Activated CD4-positive, alpha-beta memory T cell treated with anti-CD3 and anti-CD28 coated beads, Interleukin-2, amount 10 ng/mL, durations not matched to agents 7 days and 5 days (primary cell): ENCODE results near the gene CDX2. TPM values are rescaled to one million over a fixed set of nuclear protein-coding genes. Genes with fewer than 3 reads are reported as not detected.

Source experiments
- total RNA-seq, 2 experiments: library from RNA; stranded (reverse); gene quantifications; one replicate each; pipeline ENCODE4 v1.2.3, GENCODE V29; 2021

CDX2 gene
- total RNA-seq, 2 experiments from 2014 or later = not detected

Other genes starting within 250 kb of the CDX2 start
- not detected for gene GSX1, start 176.8 kb downstream of the CDX2 start, total RNA-seq
- gene PDX1, start 49.3 kb downstream of the CDX2 start, total RNA-seq = not detected
- not detected for gene URAD, start 19.4 kb upstream of the CDX2 start, total RNA-seq
- not detected for gene FLT3, start 131.3 kb upstream of the CDX2 start, total RNA-seq
- gene PAN3, start 169.2 kb upstream of the CDX2 start, total RNA-seq = 10 to 100 TPM; 37.7 to 40.1 TPM